A549 (cell line): ENCODE data around the gene PDE4D. TPM values are rescaled to one million over a fixed set of nuclear protein-coding genes. Genes with fewer than 3 reads are reported as not detected.

ENCODE experiments used
- ATAC-seq, 2 experiments: fragments of 200-7000 bp in 1 of 2; fragments of >200 bp in 1 of 2; cut with Nextera tagmentation in 1 of 2; cut with Tn5 transposase in 1 of 2; 3 replicates each; pipeline versions ENCODE4 v1.8.0 to v1.9.1; 2018 to 2020; ENCODE audit warnings: mild to moderate bottlenecking in 1 of 2, moderate library complexity in 1 of 2
- CTCF ChIA-PET: fragments of 300-600 bp; sonication (Branson Sonifier 250); formaldehyde crosslinking; extraction: SDS; loops from one replicate; lab custom pipeline; 2021; ENCODE audit warnings: antibody characterized with exemption, inconsistent platforms; lab: Yijun Ruan, JAX
- POLR2A ChIA-PET: fragments of 350-600 bp; formaldehyde crosslinking; extraction: SDS; loops from one replicate; lab custom pipeline; 2021; ENCODE audit warnings: antibody characterized with exemption, inconsistent platforms; lab: Yijun Ruan, JAX
- DNase-seq, 2 experiments: peaks; one replicate each; pipeline versions ENCODE4 v3.0.0 to v3.0.0-alpha.2; 2011 to 2016; ENCODE audit warnings: low read depth in 1 of 2, low spot score in 1 of 2
- FAIRE-seq: peaks from 2 replicates; lab custom pipeline; 2011; peaks lifted over from hg19 to GRCh38; lab: Jason Lieb, UNC
- H3K27ac ChIP-seq, 2 experiments: fragments of >200 bp; sonication (Bioruptor Twin); formaldehyde crosslinking; 3 replicates each; pipeline ENCODE4 v1.5.1; 2016 to 2017
- H3K4me1 ChIP-seq: fragments of >200 bp; sonication (Bioruptor Twin); formaldehyde crosslinking; 3 replicates; pipeline ENCODE4 v1.6.1; 2016
- H3K4me2 ChIP-seq: fragments of >200 bp; sonication (Bioruptor Twin); formaldehyde crosslinking; 3 replicates; pipeline ENCODE4 v1.6.1; 2016
- H3K4me3 ChIP-seq: fragments of >200 bp; sonication (Bioruptor Twin); formaldehyde crosslinking; 3 replicates; pipeline ENCODE4 v1.5.1; 2016
- H3K9me3 ChIP-seq: fragments of >200 bp; sonication (Bioruptor Twin); formaldehyde crosslinking; 3 replicates; pipeline ENCODE4 v1.6.1; 2016
- BHLHE40 ChIP-seq: IDR thresholded peaks from 2 replicates; pipeline ENCODE4 v1.6.1; 2012; ENCODE audit warnings: low read depth, low read length, inconsistent platforms
- CBX8 ChIP-seq: fragments of 200-600 bp; sonication (generic); IDR thresholded peaks from 2 replicates; pipeline ENCODE4 v1.6.1; 2016
- CEBPB ChIP-seq, 2 experiments: fragments of >200 bp in 1 of 2; sonication (Bioruptor Twin) in 1 of 2; formaldehyde crosslinking in 1 of 2; IDR thresholded peaks; 2 replicates each; pipeline ENCODE4 v1.6.1; 2012 to 2016
- CHD2 ChIP-seq: fragments of 150-350 bp; IDR thresholded peaks from 2 replicates; pipeline ENCODE4 v1.6.1; 2014; ENCODE audit warnings: low read length; ENCODE audit not compliant: partially characterized antibody
- EHMT2 ChIP-seq: fragments of 200-600 bp; sonication (generic); IDR thresholded peaks from 2 replicates; pipeline ENCODE4 v1.6.1; 2016; ENCODE audit warnings: antibody characterized with exemption, low read depth, mild to moderate bottlenecking, moderate library complexity
- FOXS1 ChIP-seq: fragments of 250-450 bp; sonication (Bioruptor Pico); IDR thresholded peaks from 2 replicates; pipeline ENCODE4 v1.5.0; 2020; ENCODE audit warnings: mild to moderate bottlenecking, moderate library complexity
- GATA3 ChIP-seq: IDR thresholded peaks from 2 replicates; pipeline ENCODE4 v1.6.1; 2012; ENCODE audit warnings: borderline replicate concordance
- HOXA7 ChIP-seq: fragments of 250-450 bp; sonication (Bioruptor Pico); IDR thresholded peaks from 2 replicates; pipeline ENCODE4 v1.5.0; 2020; ENCODE audit warnings: mild to moderate bottlenecking, moderate library complexity
- HOXB13 ChIP-seq: fragments of 250-450 bp; sonication (Bioruptor Pico); IDR thresholded peaks from 2 replicates; pipeline ENCODE4 v1.5.0; 2020; ENCODE audit warnings: low read depth, mild to moderate bottlenecking, moderate library complexity
- JUN ChIP-seq, 2 experiments: fragments of >200 bp; sonication (Bioruptor Twin); formaldehyde crosslinking; IDR thresholded peaks; 2 replicates in 1 of 2; 3 replicates in 1 of 2; pipeline ENCODE4 v1.6.1; 2016 to 2017
- KDM1A ChIP-seq: fragments of 200-600 bp; sonication (generic); IDR thresholded peaks from 2 replicates; pipeline ENCODE4 v1.6.1; 2016; ENCODE audit warnings: low read depth, mild to moderate bottlenecking
- MAFK ChIP-seq: fragments of 450-650 bp; IDR thresholded peaks from 2 replicates; pipeline ENCODE4 v1.6.1; 2014; ENCODE audit not compliant: partially characterized antibody
- NFE2L2 ChIP-seq: fragments of 150-350 bp; conservative IDR thresholded peaks from 2 replicates; pipeline ENCODE4 v1.6.1; 2014; ENCODE audit warnings: low read length
- RAD21 ChIP-seq, 2 experiments: fragments of >200 bp in 1 of 2; sonication (Bioruptor Twin) in 1 of 2; formaldehyde crosslinking in 1 of 2; IDR thresholded peaks in 1 of 2; conservative IDR thresholded peaks in 1 of 2; 2 replicates in 1 of 2; 3 replicates in 1 of 2; pipeline ENCODE4 v1.6.1; 2012 to 2018; ENCODE audit warnings: inconsistent platforms in 1 of 2
- RCOR1 ChIP-seq: fragments of 150-350 bp; IDR thresholded peaks from 2 replicates; pipeline ENCODE4 v1.6.1; 2014; ENCODE audit warnings: antibody characterized with exemption, low read length, low read depth
- SMC3 ChIP-seq: fragments of >200 bp; sonication (Bioruptor Twin); formaldehyde crosslinking; IDR thresholded peaks from 3 replicates; pipeline ENCODE4 v1.6.1; 2018; ENCODE audit warnings: inconsistent platforms
- ZNF302 ChIP-seq: fragments of 250-450 bp; sonication (Bioruptor Pico); IDR thresholded peaks from 2 replicates; pipeline ENCODE4 v1.9.0; 2021; ENCODE audit warnings: inconsistent platforms, mild to moderate bottlenecking, moderate library complexity
- ZSCAN20 ChIP-seq: fragments of 250-450 bp; sonication (Bioruptor Pico); IDR thresholded peaks from 2 replicates; pipeline ENCODE4 v1.8.0; 2022; ENCODE audit warnings: mild to moderate bottlenecking, moderate library complexity
- WGBS: methylation state at CpG from one replicate; pipeline ENCODE4 v1.1.6; 2017; ENCODE audit errors: missing lambda C conversion rate; 5-methylcytosine and 5-hydroxymethylcytosine counted together
- polyA plus RNA-seq, 4 experiments: library from polyadenylated mRNA; depleted of rRNA in 3 of 4; stranded (reverse); fragments of >200 nt; fragmentation: RNase III in 1 of 4; extraction: RNeasy Plus Mini Kit Qiagen cat#74134 plus additional on column Dnase treatment in 1 of 4; gene quantifications; 2 replicates in 3 of 4; 3 replicates in 1 of 4; pipeline ENCODE4 v1.2.3, GENCODE V29; 2011 to 2017
- TF ChIP-seq, protein P1 (sequence below): IDR thresholded peaks from 2 replicates; pipeline ENCODE4 v1.6.1; 2012
- TF ChIP-seq, protein P2 (sequence below): fragments of >200 bp; sonication (Bioruptor Twin); formaldehyde crosslinking; IDR thresholded peaks from 3 replicates; pipeline ENCODE4 v1.5.1; 2016
- TF ChIP-seq, protein P3 (sequence below): IDR thresholded peaks from 2 replicates; pipeline ENCODE4 v1.6.1; 2012; ENCODE audit warnings: low read depth, borderline replicate concordance
- TF ChIP-seq, protein P4 (sequence below): fragments of 250-450 bp; sonication (Bioruptor Pico); IDR thresholded peaks from 2 replicates; pipeline ENCODE4 v1.5.0; 2021; ENCODE audit warnings: mild to moderate bottlenecking, moderate library complexity, borderline replicate concordance

The PDE4D gene
- polyA plus RNA-seq, 2 of the 4 experiments (the other 2 are of a cell fraction), result 74.0 to 213 TPM

DNA sequence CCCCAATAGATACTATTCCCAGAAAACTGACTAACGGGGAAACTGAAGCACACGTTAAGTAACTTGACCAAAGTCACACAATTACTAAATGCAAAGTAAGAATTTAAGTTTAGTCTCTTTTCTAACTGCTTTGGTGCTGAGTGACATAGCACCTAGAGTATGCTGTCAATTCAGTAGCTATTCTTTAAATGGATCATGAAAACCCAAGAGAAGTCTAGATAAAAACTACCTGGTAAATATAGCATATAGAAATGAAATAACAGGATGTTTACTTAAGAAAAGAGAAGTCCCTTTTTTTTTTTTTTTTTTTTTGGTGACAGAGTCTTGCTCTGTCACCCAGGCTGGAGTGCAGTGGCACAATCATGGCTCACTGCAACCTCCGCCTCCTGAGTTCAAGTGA is 129.2 kb downstream of the PDE4D start:
- FAIRE-seq, result no peak

DNA sequence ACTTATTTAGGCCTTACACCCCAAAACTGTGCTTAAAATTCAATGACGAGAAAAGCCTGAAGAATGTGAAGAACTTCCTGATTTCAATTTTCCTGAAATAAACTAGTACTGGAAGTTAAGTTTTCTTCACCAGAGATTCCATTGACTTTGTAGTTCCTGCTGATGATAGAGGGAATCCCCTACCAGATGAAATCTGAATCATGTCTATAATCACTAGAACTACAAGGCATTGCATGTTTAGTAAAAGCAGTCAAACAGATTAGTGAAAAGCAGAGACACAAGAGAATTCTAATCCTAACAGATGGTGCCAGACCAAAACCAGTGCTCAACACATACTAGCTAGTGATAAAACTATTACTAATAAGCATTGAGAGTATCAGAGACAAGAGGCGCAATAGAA is 130.0 kb downstream of the PDE4D start:
- FAIRE-seq (no peak), DNase-seq (no peak), ATAC-seq (no peak)
- H3K9me3 ChIP-seq, result no peaks in the 10 kb centered on the region
- ChIA-PET CTCF (interaction anchor here (1.5 to 1.8 kb wide), 2 partner anchors 29 to 37 kb away, joined by 3 to 4 read pairs; no protein-coding TSS in a partner anchor), POLR2A (no interaction called here)
- peaks cover 62% of the 10 kb centered on the region for H3K4me1 ChIP-seq
- H3K4me3 ChIP-seq, result peak overlapping the region; percentile 7; the same call in 1 of the 3 replicates
- peak overlapping the region; percentile 34 to 91 for H3K27ac ChIP-seq
- no peak for TF ChIP-seq MAFK
- TF ChIP-seq SMC3, result no peak
- TF ChIP-seq, protein P1, sequence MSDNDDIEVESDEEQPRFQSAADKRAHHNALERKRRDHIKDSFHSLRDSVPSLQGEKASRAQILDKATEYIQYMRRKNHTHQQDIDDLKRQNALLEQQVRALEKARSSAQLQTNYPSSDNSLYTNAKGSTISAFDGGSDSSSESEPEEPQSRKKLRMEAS, result no peak
- TF ChIP-seq RAD21 (conservative IDR thresholded peaks at IDR 0.05 in 1 of 2, IDR thresholded peaks at IDR 0.05 in 1 of 2), result no peak
- no peak for TF ChIP-seq CHD2
- TF ChIP-seq GATA3, result no peak
- TF ChIP-seq ZNF302 (CRISPR knock-in tag), result no peak
- 44% methylated on average over 2 of the region's 2 CpGs for WGBS
- H3K4me2 ChIP-seq, result peak overlapping the region; percentile 94

More for the DNA sequence above, 129.2 kb downstream of the PDE4D start:
- peak overlapping the region; percentile 94 for H3K4me2 ChIP-seq
- peak overlapping the region; percentile 79; the same call in 1 of the 3 replicates for H3K4me3 ChIP-seq
- H3K27ac ChIP-seq, result peak overlapping the region; percentile 34 to 91; a peak in 5 of 6 replicates
- WGBS, result 60% methylated on average over 3 of the region's 3 CpGs
- DNase-seq, result no peak
- peaks cover 54% of the 10 kb centered on the region for H3K4me1 ChIP-seq
- CTCF ChIA-PET, result interaction anchor here (1.1 to 1.8 kb wide), 3 partner anchors 23 to 36 kb away, joined by 3 to 4 read pairs (median 3); no protein-coding TSS in a partner anchor
- TF ChIP-seq RCOR1 (no peak), SMC3 (no peak), EHMT2 (no peak), CEBPB (IDR thresholded peaks at IDR 0.05) (no peak), ZNF302 (CRISPR knock-in tag) (no peak), FOXS1 (CRISPR knock-in tag) (no peak), HOXB13 (CRISPR knock-in tag) (no peak), ZSCAN20 (CRISPR knock-in tag) (no peak), MAFK (no peak), KDM1A (no peak), CBX8 (no peak), BHLHE40 (no peak), JUN (IDR thresholded peaks at IDR 0.05) (no peak), NFE2L2 (no peak), HOXA7 (no peak)
- TF ChIP-seq, protein P2, sequence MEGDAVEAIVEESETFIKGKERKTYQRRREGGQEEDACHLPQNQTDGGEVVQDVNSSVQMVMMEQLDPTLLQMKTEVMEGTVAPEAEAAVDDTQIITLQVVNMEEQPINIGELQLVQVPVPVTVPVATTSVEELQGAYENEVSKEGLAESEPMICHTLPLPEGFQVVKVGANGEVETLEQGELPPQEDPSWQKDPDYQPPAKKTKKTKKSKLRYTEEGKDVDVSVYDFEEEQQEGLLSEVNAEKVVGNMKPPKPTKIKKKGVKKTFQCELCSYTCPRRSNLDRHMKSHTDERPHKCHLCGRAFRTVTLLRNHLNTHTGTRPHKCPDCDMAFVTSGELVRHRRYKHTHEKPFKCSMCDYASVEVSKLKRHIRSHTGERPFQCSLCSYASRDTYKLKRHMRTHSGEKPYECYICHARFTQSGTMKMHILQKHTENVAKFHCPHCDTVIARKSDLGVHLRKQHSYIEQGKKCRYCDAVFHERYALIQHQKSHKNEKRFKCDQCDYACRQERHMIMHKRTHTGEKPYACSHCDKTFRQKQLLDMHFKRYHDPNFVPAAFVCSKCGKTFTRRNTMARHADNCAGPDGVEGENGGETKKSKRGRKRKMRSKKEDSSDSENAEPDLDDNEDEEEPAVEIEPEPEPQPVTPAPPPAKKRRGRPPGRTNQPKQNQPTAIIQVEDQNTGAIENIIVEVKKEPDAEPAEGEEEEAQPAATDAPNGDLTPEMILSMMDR, result no peak
- TF ChIP-seq, protein P3, sequence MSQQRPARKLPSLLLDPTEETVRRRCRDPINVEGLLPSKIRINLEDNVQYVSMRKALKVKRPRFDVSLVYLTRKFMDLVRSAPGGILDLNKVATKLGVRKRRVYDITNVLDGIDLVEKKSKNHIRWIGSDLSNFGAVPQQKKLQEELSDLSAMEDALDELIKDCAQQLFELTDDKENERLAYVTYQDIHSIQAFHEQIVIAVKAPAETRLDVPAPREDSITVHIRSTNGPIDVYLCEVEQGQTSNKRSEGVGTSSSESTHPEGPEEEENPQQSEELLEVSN, result no peak
- TF ChIP-seq, protein P4, sequence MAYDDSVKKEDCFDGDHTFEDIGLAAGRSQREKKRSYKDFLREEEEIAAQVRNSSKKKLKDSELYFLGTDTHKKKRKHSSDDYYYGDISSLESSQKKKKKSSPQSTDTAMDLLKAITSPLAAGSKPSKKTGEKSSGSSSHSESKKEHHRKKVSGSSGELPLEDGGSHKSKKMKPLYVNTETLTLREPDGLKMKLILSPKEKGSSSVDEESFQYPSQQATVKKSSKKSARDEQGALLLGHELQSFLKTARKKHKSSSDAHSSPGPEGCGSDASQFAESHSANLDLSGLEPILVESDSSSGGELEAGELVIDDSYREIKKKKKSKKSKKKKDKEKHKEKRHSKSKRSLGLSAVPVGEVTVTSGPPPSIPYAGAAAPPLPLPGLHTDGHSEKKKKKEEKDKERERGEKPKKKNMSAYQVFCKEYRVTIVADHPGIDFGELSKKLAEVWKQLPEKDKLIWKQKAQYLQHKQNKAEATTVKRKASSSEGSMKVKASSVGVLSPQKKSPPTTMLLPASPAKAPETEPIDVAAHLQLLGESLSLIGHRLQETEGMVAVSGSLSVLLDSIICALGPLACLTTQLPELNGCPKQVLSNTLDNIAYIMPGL (CRISPR knock-in tag), result no peak
- no peaks in the 10 kb centered on the region for H3K9me3 ChIP-seq
- POLR2A ChIA-PET, result interaction anchor here (0.7 to 1.1 kb wide), 2 partner anchors 19 to 22 kb away, joined by 3 to 8 read pairs; no protein-coding TSS in a partner anchor
- ATAC-seq, result no peak
